ENCODE data around the gene CIAO2B.
A peak's percentile ranks its signal among the peaks of the same experiment; 100 is the strongest.

CIAO2B gene

GRCh38 chr16:66889622-66890021, 44.6 kb downstream of the CIAO2B start:
- H3K9me3 ChIP-seq (ENCODE audit: control extremely low read depth in 1 of 5, control insufficient read depth in 4 of 5, insufficient read depth in 2 of 5, low read depth in 1 of 5, low read length in 4 of 5) = no peaks in the 10 kb centered on the region
- DNase-seq = no peak
- no peak overlapping the region for H3K4me3 ChIP-seq (ENCODE audit: control insufficient read depth in 1 of 7, extremely low read depth in 1 of 7, insufficient read depth in 4 of 7, low read depth in 2 of 7, low read length in 6 of 7)
- peaks cover 13 to 21% (median 16%) of the 10 kb centered on the region in 4 experiments for H3K36me3 ChIP-seq (ENCODE audit: control insufficient read depth in 4 of 4, insufficient read depth in 4 of 4, low read length in 3 of 4)
- 100% methylated on average over 1 of the region's 4 CpGs for WGBS (ENCODE audit: insufficient coverage)
- no peaks in the 10 kb centered on the region for H3K27me3 ChIP-seq (replicated peaks in 2 of 5; ENCODE audit: control insufficient read depth in 4 of 5, insufficient read depth in 5 of 5, low read length in 4 of 5)
- no peak overlapping the region for H3K27ac ChIP-seq (ENCODE audit: insufficient read depth in 1 of 2, low read depth in 1 of 2, low read length in 2 of 2, poor library complexity in 1 of 2, severe bottlenecking in 2 of 2)
- CTCF ChIA-PET = interaction anchor here (1.2 to 30.6 kb wide), 5 partner anchors 8 to 510 kb away, joined by 3 to 473 read pairs (median 3); partner anchors contain the start of genes CDH16 and RRAD
- H3K4me1 ChIP-seq (ENCODE audit: control extremely low read depth in 1 of 4, control insufficient read depth in 4 of 4, insufficient read depth in 4 of 4, low read length in 3 of 4) = peaks cover 0 to 5% (median 1%) of the 10 kb centered on the region in 4 experiments
- POLR2A ChIA-PET = interaction anchor here (0.9 kb wide), 1 partner anchor 9 kb away, joined by 3 read pairs; the partner anchor contains the start of gene PDP2

DNA sequence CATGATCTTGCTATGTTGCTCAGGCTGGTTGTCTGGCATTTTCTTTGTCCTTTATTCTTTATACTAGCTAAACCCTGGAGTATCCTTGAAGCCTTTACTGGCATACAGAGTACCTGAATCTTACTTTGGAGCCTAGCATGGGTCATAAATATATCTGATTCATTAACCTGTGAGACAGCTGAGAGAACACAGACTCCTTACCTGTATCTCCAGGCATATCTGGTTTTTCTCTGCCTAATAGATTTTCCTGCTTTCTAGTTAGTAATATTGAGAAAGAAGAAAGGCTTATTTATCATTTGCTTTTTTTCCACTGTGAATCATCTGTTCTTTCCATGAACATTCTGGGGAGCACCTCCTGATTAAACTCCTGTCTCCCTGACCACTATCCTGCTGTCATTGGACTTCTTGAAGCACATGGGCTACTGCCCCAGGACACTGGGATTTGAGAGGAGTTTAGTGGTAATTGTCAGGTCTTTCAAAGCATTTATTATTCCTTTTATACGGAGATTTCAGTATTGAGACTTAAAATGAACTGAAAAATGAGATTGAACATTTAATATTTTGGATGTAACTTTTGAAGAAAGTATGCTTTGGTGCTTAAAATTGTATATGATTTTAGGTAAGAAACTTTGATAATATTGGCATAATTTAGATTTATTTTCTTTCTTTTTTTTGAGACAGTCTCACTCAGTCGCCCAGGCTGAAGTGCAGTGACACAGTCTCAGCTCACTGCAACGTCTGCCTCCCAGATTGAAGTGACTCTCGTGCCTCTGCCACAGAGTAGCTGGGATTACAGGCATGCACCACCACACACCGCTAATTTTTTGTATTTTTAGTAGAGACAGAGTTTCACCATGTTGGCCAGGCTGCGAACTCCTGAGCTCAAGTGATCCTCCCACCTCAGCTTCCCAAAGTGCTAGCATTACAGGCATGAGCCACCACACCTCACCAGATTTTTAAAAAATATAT, 45.3 kb downstream of the CIAO2B start:
- DNase-seq = no peak
- no peaks in the 10 kb centered on the region for H3K27me3 ChIP-seq (replicated peaks in 2 of 5; ENCODE audit: control insufficient read depth in 4 of 5, insufficient read depth in 5 of 5, low read length in 4 of 5)
- peaks cover 0 to 5% (median 1%) of the 10 kb centered on the region in 4 experiments for H3K4me1 ChIP-seq (ENCODE audit: control extremely low read depth in 1 of 4, control insufficient read depth in 4 of 4, insufficient read depth in 4 of 4, low read length in 3 of 4)
- no peaks in the 10 kb centered on the region for H3K9me3 ChIP-seq (ENCODE audit: control extremely low read depth in 1 of 5, control insufficient read depth in 4 of 5, insufficient read depth in 2 of 5, low read depth in 1 of 5, low read length in 4 of 5)
- no peak overlapping the region for H3K4me3 ChIP-seq (ENCODE audit: control insufficient read depth in 1 of 7, extremely low read depth in 1 of 7, insufficient read depth in 4 of 7, low read depth in 2 of 7, low read length in 6 of 7)
- H3K36me3 ChIP-seq (ENCODE audit: control insufficient read depth in 4 of 4, insufficient read depth in 4 of 4, low read length in 3 of 4) = peaks cover 16 to 26% (median 21%) of the 10 kb centered on the region in 4 experiments
- CTCF ChIA-PET = interaction anchor here (1.2 to 30.6 kb wide), 4 partner anchors 8 to 253 kb away, joined by 3 to 473 read pairs (median 4); partner anchors contain the start of genes CDH16 and RRAD
- POLR2A ChIA-PET = interaction anchor here (0.9 kb wide), 1 partner anchor 9 kb away, joined by 3 read pairs; the partner anchor contains the start of gene PDP2
- no peak overlapping the region for H3K27ac ChIP-seq (ENCODE audit: insufficient read depth in 1 of 2, low read depth in 1 of 2, low read length in 2 of 2, poor library complexity in 1 of 2, severe bottlenecking in 2 of 2)
- 100% methylated on average over 4 of the region's 6 CpGs for WGBS (ENCODE audit: insufficient coverage)

DNA sequence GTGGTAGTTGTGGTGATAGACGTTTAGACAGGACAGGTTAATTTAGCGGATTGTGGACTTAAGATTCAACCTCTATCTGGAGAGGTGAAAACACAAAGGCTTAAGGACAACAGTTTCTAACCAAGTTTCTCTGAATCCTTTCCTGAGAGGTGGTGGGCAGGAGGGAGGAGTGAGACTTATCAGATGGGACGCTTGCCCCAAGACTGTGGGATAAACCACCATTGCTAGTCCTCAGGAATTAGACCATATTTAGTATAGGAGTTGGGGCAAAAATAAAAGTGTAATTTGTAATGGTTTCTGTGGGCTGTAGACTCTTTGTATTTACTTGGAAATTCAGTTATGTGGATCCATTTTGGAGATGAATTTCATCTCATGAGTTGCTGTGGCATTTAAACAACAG, 47.3 kb downstream of the CIAO2B start:
- peaks cover 0 to 6% (median 1%) of the 10 kb centered on the region in 4 experiments for H3K4me1 ChIP-seq (ENCODE audit: control extremely low read depth in 1 of 4, control insufficient read depth in 4 of 4, insufficient read depth in 4 of 4, low read length in 3 of 4)
- no peaks in the 10 kb centered on the region for H3K9me3 ChIP-seq (ENCODE audit: control extremely low read depth in 1 of 5, control insufficient read depth in 4 of 5, insufficient read depth in 2 of 5, low read depth in 1 of 5, low read length in 4 of 5)
- no peaks in the 10 kb centered on the region for H3K27me3 ChIP-seq (replicated peaks in 2 of 5; ENCODE audit: control insufficient read depth in 4 of 5, insufficient read depth in 5 of 5, low read length in 4 of 5)
- H3K27ac ChIP-seq (ENCODE audit: insufficient read depth in 1 of 2, low read depth in 1 of 2, low read length in 2 of 2, poor library complexity in 1 of 2, severe bottlenecking in 2 of 2) = no peak overlapping the region
- H3K4me3 ChIP-seq (ENCODE audit: control insufficient read depth in 1 of 7, extremely low read depth in 1 of 7, insufficient read depth in 4 of 7, low read depth in 2 of 7, low read length in 6 of 7) = no peak overlapping the region
- H3K36me3 ChIP-seq (ENCODE audit: control insufficient read depth in 4 of 4, insufficient read depth in 4 of 4, low read length in 3 of 4) = peaks cover 16 to 28% (median 21%) of the 10 kb centered on the region in 4 experiments
- ChIA-PET POLR2A (no interaction called here), CTCF (interaction anchor here (1.5 to 30.6 kb wide), 4 partner anchors 8 to 32 kb away, joined by 5 to 473 read pairs (median 6); partner anchors contain the start of genes CDH16 and RRAD)
- no CpG with 5 or more reads among the region's 3 CpGs for WGBS (ENCODE audit: insufficient coverage)
- DNase-seq = no peak

DNA sequence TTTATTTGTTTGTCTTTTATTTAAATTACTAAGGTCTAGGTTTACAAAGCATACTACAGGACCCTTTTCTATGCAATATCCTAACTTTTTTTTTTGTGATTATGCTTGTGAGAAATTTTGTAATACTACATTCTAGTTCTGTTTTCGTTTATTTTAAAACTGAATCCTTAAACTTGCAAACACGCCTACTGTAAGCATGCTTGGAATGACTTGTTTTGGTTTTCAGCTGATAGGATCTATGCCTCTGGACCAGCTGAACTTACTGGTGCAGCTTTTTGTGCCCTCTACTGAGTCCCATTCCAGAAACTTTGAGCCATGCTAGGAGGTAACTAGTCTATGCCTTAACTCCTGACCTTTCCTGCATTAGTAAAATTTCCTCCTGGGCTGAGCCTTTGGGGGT, 47.9 kb downstream of the CIAO2B start:
- ChIA-PET POLR2A (no interaction called here), CTCF (interaction anchor here (0.8 to 30.6 kb wide), 5 partner anchors 9 to 33 kb away, joined by 3 to 473 read pairs (median 6); partner anchors contain the start of genes CDH16 and RRAD)
- H3K36me3 ChIP-seq (ENCODE audit: control insufficient read depth in 4 of 4, insufficient read depth in 4 of 4, low read length in 3 of 4) = peaks cover 16 to 28% (median 21%) of the 10 kb centered on the region in 4 experiments
- DNase-seq = no peak
- H3K9me3 ChIP-seq (ENCODE audit: control extremely low read depth in 1 of 5, control insufficient read depth in 4 of 5, insufficient read depth in 2 of 5, low read depth in 1 of 5, low read length in 4 of 5) = no peaks in the 10 kb centered on the region
- H3K27ac ChIP-seq (ENCODE audit: insufficient read depth in 1 of 2, low read depth in 1 of 2, low read length in 2 of 2, poor library complexity in 1 of 2, severe bottlenecking in 2 of 2) = no peak overlapping the region
- peaks cover 0 to 12% (median 5%) of the 10 kb centered on the region in 4 experiments for H3K4me1 ChIP-seq (ENCODE audit: control extremely low read depth in 1 of 4, control insufficient read depth in 4 of 4, insufficient read depth in 4 of 4, low read length in 3 of 4)
- WGBS (ENCODE audit: insufficient coverage) = no CpG with 5 or more reads among the region's 2 CpGs
- H3K27me3 ChIP-seq (replicated peaks in 2 of 5; ENCODE audit: control insufficient read depth in 4 of 5, insufficient read depth in 5 of 5, low read length in 4 of 5) = no peaks in the 10 kb centered on the region
- H3K4me3 ChIP-seq (ENCODE audit: control insufficient read depth in 1 of 7, extremely low read depth in 1 of 7, insufficient read depth in 4 of 7, low read depth in 2 of 7, low read length in 6 of 7) = no peak overlapping the region

DNA sequence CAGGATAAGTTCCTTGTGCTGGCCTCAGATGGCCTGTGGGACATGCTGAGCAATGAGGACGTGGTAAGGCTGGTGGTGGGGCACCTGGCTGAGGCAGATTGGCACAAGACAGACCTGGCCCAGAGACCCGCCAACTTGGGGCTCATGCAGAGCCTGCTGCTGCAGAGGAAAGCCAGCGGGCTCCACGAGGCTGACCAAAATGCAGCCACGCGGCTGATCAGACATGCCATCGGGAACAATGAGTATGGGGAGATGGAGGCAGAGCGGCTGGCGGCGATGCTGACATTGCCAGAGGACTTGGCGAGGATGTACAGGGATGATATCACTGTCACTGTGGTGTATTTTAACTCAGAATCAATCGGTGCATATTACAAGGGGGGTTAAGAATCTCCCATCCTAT, 48.7 kb downstream of the CIAO2B start:
- DNase-seq = peak in 1 of 3 donors; percentile 15
- Histone ChIP-seq H3K27ac (ENCODE audit: insufficient read depth in 1 of 2, low read depth in 1 of 2, low read length in 2 of 2, poor library complexity in 1 of 2, severe bottlenecking in 2 of 2) (no peak overlapping the region), H3K4me3 (ENCODE audit: control insufficient read depth in 1 of 7, extremely low read depth in 1 of 7, insufficient read depth in 4 of 7, low read depth in 2 of 7, low read length in 6 of 7) (no peak overlapping the region), H3K9me3 (ENCODE audit: control extremely low read depth in 1 of 5, control insufficient read depth in 4 of 5, insufficient read depth in 2 of 5, low read depth in 1 of 5, low read length in 4 of 5) (no peaks in the 10 kb centered on the region), H3K27me3 (replicated peaks in 2 of 5; ENCODE audit: control insufficient read depth in 4 of 5, insufficient read depth in 5 of 5, low read length in 4 of 5) (no peaks in the 10 kb centered on the region), H3K36me3 (ENCODE audit: control insufficient read depth in 4 of 4, insufficient read depth in 4 of 4, low read length in 3 of 4) (peaks cover 16 to 28% (median 21%) of the 10 kb centered on the region in 4 experiments), H3K4me1 (ENCODE audit: control extremely low read depth in 1 of 4, control insufficient read depth in 4 of 4, insufficient read depth in 4 of 4, low read length in 3 of 4) (peaks cover 0 to 21% (median 12%) of the 10 kb centered on the region in 4 experiments)
- WGBS (ENCODE audit: insufficient coverage) = 93% methylated on average over 11 of the region's 12 CpGs
- POLR2A ChIA-PET = interaction anchor here (0.6 kb wide), 1 partner anchor 55 kb away, joined by 3 read pairs; no protein-coding TSS in a partner anchor
- CTCF ChIA-PET = interaction anchor here (0.6 to 30.6 kb wide), 5 partner anchors 10 to 1117 kb away, joined by 3 to 473 read pairs (median 6); partner anchors contain the start of genes CDH16 and RRAD

- CTCF ChIA-PET = interaction anchor here (0.6 to 3.3 kb wide), 8 partner anchors 10 to 62 kb away, joined by 3 to 14 read pairs (median 4); no protein-coding TSS in a partner anchor
- 100% methylated on average over 1 of the region's 3 CpGs for WGBS (ENCODE audit: insufficient coverage)
These were observed 51.5 kb downstream of the CIAO2B start for GRCh38 chr16:66882702-66883101.

More at GRCh38 chr16:66882702-66883101, 51.5 kb downstream of the CIAO2B start:
- POLR2A ChIA-PET = no interaction called here
- H3K27me3 ChIP-seq (replicated peaks in 2 of 5; ENCODE audit: control insufficient read depth in 4 of 5, insufficient read depth in 5 of 5, low read length in 4 of 5) = no peaks in the 10 kb centered on the region
- peaks cover 6 to 40% (median 30%) of the 10 kb centered on the region in 4 experiments for H3K4me1 ChIP-seq (ENCODE audit: control extremely low read depth in 1 of 4, control insufficient read depth in 4 of 4, insufficient read depth in 4 of 4, low read length in 3 of 4)
- no peak overlapping the region for H3K27ac ChIP-seq (ENCODE audit: insufficient read depth in 1 of 2, low read depth in 1 of 2, low read length in 2 of 2, poor library complexity in 1 of 2, severe bottlenecking in 2 of 2)
- H3K36me3 ChIP-seq (ENCODE audit: control insufficient read depth in 4 of 4, insufficient read depth in 4 of 4, low read length in 3 of 4) = peaks cover 15 to 28% (median 19%) of the 10 kb centered on the region in 4 experiments
- no peak overlapping the region for H3K4me3 ChIP-seq (ENCODE audit: control insufficient read depth in 1 of 7, extremely low read depth in 1 of 7, insufficient read depth in 4 of 7, low read depth in 2 of 7, low read length in 6 of 7)
- no peaks in the 10 kb centered on the region for H3K9me3 ChIP-seq (ENCODE audit: control extremely low read depth in 1 of 5, control insufficient read depth in 4 of 5, insufficient read depth in 2 of 5, low read depth in 1 of 5, low read length in 4 of 5)
- no peak for DNase-seq
